NK-92 (cell line): Measurements from ENCODE around the gene ERCC2.
"Not testable (repeated sequence)": the region's sequence is repeated elsewhere in the genome, so short reads cannot be mapped to it uniquely, and the experiment has no call there.

Experiments
- DNase-seq: peaks from one replicate; lab custom pipeline; 2025; ENCODE audit not compliant: unreplicated experiment; lab: John Stamatoyannopoulos, UW

ERCC2 gene

DNA sequence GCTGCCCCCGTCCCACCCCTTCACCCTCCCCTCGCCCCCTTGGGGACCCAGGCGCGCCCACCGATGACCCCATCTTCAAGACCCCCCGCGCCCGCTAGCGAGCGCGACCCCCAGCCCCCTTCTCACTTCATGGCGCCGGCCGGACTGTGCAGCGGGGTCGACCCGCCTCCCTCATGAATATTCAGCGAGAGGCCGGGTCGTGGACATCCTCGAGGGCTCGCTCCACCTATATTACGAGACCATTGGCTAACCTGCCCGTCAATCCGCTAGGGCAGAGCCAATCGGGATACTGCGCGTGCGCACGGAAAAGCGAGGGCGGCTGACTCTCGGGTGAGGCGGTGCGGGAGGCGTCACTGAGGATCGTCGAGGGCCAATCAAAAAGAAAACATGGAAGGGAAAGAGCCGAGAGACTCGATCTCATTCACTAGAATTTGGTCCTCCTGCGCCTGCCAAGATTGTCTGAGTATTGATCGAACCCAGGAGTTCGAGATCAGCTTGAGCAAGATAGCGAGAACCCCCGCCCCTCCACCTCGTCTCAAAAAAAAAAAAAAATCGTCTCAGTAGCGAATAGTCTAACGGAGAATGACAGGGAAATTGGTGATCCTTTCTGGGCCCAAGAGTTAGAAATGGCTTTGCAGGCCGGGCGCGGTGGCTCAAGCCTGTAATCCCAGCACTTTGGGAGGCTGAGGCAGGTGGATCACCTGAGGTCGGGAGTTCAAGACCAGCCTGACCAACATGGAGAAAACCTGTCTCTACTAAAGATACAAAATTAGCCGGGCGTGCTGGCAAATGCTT is at the start of gene ERCC2:
Gene ERCC2 (minus strand): TSS at position 164 of the 795 bp plus-strand sequence. CDS start 33 bp downstream, at position 131.
- peak; percentile 90 for DNase-seq

GRCh38 chr19:45419895-45420294 is 49.5 kb upstream of the ERCC2 start:
- DNase-seq: no peak

GRCh38 chr19:45419396-45419795 is 49.0 kb upstream of the ERCC2 start:
- DNase-seq: no peak

DNA sequence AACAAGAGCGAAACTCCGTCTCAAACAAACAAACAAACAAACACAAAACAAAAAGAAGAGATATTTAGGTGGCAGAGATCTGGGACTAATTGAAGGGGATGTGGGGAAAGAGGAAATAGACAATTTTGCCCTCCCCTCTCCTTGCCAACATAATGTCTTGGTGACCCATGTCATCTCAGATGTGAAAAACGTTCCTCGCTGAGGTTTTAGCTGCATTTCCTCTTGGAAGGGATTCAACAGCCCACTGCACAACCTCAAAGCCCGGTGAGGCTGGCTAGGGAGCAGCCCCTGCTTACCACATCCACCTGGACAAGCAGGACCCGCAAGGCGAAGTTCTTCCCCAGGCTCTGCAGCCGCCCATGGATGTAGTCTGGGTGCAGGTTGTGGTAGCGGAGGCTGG is 48.4 kb upstream of the ERCC2 start:
- no peak for DNase-seq

DNA sequence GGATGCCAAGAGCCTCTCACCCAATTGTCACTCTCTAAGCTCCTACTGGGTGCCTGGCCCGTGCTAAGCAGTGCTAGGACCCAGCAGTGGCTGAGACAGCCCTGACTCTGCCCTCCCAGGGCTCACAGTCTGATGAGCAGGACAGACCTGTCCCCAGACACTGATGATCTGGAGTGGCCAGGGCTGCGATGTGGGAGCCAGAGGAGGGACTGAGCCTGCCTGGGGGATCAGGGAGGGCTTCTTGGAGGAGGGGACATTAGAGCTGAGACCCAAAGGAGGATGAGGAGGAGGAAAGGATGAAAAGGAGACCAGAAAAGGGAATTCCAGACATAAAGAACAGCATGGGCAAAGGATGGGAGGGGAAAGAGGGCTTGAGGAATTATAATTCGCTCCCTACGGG is 46.8 kb upstream of the ERCC2 start:
- DNase-seq: no peak

- DNase-seq: no peak
These were observed 44.1 kb upstream of the ERCC2 start for GRCh38 chr19:45414468-45414867.

DNA sequence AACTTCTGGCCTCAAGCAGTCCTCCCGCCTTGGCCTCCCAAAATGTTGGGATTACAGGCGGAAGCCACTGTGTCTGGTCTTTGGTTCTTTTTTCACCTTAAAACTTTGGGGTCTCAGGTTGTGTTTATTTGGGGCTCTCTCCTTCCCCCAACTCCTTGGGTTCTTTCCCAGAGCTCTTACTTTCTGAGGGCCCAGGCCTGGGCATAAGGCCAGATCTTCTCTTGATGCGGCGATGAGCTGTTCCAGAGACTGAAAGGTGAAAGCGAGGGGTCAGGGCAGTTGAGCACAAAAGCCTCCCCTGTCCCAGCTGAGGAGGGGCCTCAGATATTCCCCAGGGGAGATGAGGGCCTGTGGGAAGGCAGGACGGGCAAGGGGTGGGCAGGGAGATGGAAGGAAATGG is 43.1 kb upstream of the ERCC2 start:
- DNase-seq: no peak

GRCh38 chr19:45410330-45410729 is 40.0 kb upstream of the ERCC2 start:
- DNase-seq: not testable (repeated sequence)

DNA sequence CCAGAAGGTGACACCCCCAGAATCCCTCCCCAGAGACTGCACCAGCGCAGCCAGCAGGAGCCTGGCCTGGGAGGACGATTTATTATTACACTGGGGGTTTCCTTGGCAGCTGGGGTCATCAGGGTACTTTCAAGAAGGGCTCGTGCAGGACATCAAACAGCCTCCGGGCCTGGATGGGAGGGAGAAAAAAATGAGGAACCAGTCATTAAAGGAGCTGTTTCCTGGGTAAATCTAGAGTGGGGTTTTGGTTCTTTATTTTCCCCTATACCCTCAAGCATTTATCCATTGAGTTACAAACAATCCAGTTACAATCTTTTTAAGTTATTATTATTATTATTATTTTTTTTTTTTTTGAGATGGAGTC is 39.2 kb upstream of the ERCC2 start:
- DNase-seq: no peak

GRCh38 chr19:45408830-45409556 is 38.6 kb upstream of the ERCC2 start:
- DNase-seq: no peak

DNA sequence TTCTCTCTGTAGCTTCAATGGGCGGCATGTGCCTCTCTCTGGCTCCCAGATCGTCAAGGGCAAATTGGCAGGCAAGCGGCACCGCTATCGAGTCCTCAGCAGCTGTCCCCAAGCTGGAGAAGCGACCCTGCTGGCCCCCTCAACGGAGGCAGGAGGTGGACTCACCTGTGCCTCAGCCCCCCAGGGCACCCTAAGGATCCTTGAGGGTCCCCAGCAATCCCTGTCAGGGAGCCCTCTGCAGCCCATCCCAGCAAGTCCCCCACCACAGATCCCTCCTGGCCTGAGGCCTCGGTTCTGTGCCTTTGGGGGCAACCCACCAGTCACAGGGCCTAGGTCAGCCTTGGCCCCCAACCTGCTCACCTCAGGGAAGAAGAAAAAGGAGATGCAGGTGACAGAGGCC is 37.7 kb upstream of the ERCC2 start:
- DNase-seq: no peak

DNA sequence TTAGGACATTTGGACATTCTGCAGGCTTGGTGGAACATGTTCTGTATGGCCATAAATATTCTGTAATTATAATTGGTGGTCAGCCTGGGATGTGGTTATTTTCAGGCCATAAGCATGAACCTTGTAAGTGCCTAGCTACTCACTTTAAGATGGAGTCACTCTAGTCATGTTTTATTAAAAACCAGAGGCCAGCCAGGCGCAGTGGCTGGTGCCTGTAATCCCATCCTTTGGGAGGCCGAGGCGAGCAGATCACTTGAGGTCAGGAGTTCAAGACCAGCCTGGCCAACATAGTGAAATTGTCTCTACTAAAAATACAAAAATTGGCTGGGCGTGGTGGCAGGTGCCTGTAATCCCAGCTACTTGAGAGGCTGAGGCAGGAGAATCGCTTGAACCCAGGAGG is 37.2 kb upstream of the ERCC2 start:
- not testable (repeated sequence) for DNase-seq

- DNase-seq: no peak
These were observed 36.7 kb upstream of the ERCC2 start for GRCh38 chr19:45407091-45407375.

DNA sequence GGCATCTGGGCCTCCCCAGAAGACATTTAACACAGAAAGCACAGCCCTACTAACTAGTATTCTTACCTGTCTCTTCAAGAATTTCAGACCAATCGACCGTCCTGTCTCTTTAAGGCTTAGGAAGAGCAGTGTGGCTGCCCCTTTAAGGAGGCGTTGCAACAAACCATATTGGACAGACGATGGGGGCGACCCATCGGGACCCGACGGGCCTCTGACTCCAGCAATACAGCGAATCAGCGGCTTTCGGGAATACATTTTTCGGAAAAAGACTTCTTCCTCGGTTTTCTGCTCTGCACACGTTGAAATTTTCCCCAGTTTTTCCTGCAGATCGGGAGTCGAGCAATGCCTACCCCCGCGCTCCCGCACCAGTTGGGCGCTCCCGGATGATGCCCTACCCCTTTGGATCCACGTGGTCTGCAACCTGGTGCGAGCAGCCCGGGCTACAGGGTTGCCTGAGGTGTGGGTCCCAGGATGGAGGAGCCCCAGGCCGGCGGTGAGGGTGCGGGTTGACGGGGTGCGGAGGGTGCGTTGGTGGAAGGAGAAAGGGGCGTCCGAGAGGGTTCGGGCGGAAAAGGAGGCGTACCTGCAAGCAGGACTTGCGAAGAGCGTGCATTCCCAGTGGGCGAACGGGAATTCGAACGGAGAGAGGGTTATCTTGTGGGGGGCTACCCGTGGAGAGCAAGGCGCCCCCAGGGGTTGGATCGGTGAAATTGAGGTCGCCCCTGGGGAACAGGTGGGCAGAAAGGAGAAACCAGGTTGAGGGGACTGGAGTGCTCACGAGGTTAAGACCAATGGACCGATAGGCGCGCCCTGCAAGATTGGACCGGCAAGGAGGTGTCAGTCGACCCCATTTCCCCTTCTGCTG is 36.1 kb upstream of the ERCC2 start, which contains the start of gene POLR1G:
Gene POLR1G (plus strand): TSS at position 419 of the 865 bp plus-strand sequence. CDS start 53 bp downstream, at position 472.
- no peak for DNase-seq

GRCh38 chr19:45405435-45406225 is 35.3 kb upstream of the ERCC2 start:
- DNase-seq: no peak

DNA sequence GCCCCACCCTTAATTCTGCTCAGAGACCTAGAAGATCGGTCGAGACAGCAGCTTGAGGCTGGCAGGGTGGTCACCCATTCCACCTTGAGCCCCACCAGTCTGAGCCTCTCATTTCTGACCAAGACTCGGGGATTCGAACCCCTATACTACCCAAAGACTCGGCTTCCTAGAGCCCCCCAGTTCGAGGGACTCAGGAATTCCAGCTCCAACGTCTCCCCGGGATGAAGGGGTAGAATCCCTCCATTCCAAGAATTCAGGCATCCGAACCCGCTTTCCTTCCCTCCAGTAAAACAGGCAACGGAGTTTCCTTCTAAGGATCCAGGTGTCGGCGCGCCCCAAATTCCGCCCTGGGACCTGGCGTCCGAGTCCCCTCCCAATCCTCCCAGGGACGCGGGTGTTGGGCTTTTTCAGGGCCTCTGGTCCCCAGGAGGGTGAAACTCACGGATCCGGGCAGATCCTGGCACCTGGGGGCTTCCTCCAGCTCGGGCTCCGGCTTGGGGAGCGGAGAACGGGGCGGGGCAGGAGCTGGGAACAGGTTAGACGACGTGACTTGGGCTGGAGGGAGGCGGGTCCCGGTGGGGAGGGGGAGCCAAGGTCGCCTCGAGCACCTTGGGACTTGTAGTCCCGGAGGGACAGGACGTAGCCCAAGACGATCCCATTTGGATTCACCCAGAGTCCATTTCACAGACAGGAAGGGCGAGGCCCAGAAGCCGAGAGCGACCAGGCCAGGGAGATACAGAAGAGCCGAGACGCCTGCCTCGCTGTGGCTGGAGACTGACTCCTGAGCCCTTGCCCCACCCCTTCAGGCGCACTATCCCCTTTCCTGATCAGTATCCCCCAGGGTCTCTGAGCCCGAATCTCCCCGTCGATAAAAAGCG is 34.4 kb upstream of the ERCC2 start, which contains the start of gene PPP1R13L:
Gene PPP1R13L (minus strand): TSS at position 513 of the 878 bp plus-strand sequence. CDS start 6,751 bp downstream, outside the sequence.
- DNase-seq: no peak

GRCh38 chr19:45403781-45404556 is 33.6 kb upstream of the ERCC2 start:
- no peak for DNase-seq

GRCh38 chr19:45403272-45403671 is 32.9 kb upstream of the ERCC2 start:
- DNase-seq: no peak
